Fibroblast of skin of abdomen (primary cell): ENCODE measurements around the gene GLI3. TPM values are rescaled to one million over a fixed set of nuclear protein-coding genes. Genes with fewer than 3 reads are reported as not detected.

ENCODE experiments used
- DNase-seq: peaks from one replicate; pipeline ENCODE4 v3.0.0-alpha.2; 2013
- polyA plus RNA-seq, 2 experiments: library from polyadenylated mRNA; unstranded; fragments of 120-200 nt; gene quantifications; one replicate each; pipeline ENCODE4 v1.2.1, GENCODE V29; 2013; ENCODE audit not compliant: insufficient read length in 2 of 2

GLI3 gene
- 28.6 TPM for polyA plus RNA-seq (2013, experiment 1 of 2; ENCODE audit: insufficient read length)
- 26.6 TPM for polyA plus RNA-seq (2013, experiment 2 of 2; ENCODE audit: insufficient read length)

DNA sequence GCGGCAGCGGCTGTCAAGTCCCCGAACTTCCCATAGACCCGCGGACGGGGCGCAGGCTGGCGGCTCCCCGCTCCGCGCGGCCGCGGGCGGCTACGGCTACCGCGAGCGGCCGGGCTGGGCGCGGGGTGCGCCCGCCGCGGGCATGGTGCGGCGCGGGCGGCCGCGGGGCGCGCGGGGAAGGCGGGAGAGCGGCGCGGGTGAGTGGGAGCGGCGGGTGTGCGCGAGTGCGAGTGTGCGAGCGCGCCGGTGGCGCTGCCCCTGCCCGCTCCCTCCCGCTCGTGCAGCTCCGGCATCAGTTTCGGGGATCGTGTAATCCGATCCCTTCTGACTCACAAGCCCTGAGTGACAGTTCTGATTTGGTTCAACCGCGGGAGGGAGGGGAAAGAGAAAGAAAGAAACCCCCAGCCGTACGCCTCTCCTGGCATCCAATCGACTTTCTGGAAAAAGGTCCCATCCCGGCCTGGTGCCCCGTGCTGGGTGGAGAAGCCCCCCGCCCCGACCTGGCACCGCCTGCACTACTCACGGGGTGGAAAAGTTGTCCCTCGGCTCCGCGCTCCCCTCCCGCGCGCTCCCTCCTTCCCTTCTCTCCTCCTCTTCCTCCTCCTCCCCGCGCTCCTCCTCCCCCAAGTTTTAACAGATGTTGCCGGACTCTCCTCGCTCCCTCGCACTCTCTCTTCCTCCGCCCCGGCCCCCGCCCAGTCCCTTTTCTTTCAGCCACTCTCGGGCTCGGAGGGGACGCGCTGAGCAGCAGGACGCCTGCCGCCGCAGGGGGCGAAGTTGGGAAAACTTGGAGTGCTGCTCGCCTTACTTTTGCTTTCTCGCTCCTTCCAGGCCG is at the start of gene GLI3:
GLI3 (minus strand) TSS at position 234 of the 835 bp plus-strand sequence. CDS start 13,956 bp downstream, outside the sequence.
- DNase-seq = peak; percentile 96

DNA sequence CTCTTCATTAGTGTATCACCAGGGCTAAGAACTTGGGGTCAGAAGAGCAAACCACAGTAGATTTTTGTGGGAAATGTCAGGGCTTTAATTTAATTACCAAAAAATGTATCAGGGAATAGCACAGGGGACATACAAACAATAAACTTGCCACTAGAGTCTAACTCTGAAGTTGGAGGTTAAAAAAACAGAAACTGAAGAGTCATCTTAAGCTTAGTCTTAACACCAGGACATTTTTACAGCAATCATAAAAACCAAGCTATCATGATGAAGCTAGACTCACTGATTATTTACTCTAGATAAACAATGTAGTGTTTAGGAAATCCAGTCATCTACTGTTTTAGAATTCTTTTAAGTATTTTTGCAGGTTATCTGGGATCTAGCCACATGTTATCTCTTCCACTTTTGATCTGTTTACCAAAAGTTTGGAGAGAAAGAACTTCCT is 48.4 kb upstream of the GLI3 start:
- no peak for DNase-seq

DNA sequence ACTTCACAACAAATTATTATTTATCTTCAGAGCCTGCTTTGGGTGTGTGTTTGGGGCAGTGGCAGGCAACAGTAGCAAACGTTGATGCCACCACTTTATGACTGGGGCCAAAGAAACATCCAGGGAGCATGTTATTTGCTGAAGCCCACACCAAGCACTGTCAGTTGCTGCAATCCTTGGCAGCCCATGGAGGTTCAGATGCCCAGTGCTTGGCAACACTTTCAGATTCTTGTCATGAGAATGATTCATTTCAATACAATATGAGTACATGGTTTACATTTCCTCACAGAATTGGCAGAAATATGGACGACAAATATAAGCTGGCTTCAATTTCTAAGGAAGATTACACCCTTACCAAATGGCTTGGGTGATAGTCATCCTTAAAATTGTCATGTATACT is 46.5 kb upstream of the GLI3 start:
- no peak for DNase-seq

DNA sequence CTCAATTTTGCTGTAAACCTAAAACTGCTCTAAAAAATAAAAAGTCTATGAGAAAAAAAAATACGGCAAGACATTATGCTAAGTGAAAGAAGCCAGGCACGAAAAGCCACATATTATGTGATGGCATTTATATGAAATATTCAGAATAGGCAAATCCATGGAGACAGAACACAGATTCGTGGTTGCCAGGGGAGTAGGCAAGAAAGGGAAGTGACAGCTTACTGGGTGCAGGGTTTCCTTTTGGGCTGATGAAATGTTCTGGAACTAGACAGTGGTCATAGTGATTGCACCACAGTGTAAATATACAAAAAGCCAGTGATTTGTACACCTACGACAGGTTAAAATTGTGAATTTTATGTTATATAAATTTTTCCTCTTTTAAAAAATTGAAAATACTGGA is 41.3 kb upstream of the GLI3 start:
- DNase-seq = no peak

DNA sequence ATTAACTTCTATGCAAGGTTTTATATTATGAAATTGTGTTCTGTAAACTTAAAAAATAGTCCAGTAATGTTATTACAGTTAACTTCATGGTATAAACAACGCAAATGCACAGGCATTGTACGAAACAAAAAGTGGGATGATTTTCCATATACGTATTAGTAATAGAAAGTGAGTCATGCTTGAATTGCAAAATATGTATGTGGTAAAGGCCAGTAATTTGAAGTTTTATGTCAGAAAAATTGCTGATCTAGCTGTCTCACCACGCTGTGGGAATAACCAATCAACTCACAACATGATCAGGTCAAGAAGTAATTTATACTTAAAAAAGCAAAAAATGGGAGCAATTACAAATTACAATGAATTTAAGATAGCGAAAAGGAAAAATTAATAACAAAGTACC is 37.0 kb upstream of the GLI3 start:
- DNase-seq = peak; percentile 65

DNA sequence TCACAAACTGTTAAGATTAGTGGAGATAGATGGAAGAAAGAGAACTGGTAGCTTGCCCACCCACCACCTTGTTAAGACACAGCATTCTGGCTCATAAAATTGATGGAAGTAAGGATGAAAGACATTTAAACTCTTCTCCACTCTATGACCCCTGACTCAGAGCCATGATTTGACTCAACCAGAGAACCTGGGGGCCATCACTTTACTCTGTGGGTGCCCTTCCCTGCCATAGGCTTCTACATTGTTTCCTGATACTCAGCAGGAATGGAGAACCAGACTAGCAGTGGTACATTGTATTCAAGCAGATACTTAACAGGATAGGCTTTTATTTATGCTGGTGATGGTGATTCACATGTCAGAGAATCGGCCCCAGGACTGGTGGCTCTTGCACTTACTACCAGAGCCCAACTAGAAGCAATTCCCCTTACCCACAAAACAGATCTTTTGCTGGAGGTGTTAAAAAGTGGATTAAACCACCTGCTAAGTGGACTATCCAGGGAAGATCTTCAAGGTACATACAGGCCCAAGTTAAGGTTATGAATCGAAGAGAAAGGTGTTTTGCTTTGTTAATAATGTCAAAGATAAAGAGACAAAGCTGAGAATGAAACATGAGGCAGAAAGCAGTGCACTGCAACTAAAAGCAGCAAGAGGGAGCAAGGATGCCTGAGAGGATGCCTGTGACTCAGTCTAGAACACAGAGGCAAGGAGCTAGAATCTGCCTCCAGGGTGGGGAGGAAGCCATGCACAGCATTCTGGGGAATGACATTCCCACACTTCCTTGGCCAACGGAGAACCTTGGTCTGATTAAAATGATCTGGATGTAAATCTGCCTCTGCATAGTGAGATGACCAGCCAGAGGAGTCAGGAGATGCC is 36.0 kb upstream of the GLI3 start:
- peak; percentile 64 for DNase-seq

DNA sequence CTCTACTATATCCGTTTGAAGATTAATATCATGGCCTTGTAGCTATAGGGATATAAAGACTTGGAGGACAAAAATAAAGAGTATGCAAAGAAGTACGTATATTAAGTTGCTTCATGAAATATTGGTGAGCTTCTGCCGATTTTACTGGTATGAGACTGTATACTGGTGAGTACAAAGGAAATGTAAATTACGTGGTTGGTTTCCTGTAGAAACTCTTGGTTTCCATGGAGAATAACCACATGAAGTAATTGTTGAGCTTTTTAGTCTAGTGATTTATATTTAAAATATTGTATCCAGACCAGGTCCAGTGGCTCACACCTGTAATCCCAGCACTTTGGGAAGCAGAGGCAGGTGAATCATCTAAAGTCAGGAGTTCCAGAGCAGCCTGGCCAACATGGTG is 32.2 kb upstream of the GLI3 start:
- no peak for DNase-seq

DNA sequence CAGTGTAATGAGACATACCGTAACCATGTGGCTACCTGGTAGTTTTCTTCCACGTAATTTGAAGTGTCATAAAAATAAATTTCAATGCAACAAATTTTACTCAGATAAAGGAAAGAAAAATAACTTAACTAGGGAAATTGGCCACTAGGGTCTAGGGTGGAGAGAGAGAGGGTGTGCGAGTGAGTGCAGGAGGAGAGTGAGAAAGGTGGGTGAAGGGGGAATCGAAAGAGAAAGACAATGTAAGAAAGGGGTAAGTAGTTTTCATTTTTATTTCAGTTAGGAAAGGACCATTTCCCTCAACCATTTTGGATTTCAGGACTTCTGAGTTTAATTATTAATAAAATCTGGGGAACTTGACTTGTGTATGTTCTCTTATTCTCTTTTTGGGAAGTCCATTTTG is 27.7 kb upstream of the GLI3 start:
- DNase-seq = no peak

DNA sequence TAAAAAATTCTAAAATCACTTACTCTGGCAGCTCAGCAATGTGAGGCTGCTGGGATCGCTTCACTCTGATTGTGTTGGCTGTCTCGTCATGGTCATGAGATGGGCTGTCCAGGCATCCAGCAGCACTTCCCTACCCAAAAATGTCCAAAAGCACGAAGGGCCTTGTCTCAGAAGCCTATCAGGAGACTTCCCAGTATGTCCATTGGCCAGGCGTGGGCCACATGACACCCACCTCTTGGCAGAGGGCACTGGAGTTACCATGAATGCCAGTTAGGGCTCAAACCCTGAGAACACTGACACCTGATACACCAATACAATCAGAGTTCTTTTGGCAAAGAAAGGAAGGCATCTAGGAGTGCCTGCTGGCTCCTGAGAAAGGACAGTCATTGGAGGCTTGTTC is 27.0 kb upstream of the GLI3 start:
- DNase-seq = no peak

DNA sequence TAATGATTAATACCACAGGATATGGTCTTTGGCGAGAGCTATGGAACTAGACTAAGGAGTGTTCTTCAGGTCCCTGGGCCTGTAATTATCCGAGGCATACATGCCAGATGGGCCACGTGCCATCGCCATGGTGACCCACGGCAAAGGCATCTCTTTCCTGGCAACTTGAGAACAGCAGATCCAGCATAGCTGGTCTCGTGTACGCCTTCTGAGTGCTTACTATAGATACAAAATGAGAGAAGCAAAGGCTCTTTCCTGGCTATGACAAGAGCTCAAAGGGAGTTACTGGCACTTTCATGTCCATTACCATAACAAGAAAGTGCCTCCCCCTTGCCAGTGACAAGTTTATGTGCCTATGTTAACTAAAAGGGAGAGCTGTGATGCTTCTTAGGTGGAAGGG is 26.0 kb upstream of the GLI3 start:
- DNase-seq = peak; percentile 86

DNA sequence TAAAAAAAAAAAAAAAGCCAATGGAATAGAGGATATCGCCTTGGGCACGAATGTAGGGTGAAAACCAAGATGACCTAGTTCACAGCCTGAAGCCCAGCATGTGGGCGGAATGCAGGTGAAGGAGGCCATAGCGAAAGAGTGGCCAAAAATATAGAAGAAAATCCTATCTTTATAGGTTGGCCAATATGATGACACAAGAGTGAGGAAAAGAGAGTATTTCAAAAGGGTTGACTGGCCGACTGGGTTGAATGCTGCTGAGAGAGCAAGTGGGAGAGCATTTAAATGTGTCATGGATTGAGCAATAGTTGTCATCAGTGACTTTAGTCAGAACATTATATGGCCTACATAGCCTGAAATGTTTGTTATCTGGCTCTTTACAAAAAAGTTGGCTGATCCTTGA is 17.2 kb upstream of the GLI3 start:
- DNase-seq = peak; percentile 63

DNA sequence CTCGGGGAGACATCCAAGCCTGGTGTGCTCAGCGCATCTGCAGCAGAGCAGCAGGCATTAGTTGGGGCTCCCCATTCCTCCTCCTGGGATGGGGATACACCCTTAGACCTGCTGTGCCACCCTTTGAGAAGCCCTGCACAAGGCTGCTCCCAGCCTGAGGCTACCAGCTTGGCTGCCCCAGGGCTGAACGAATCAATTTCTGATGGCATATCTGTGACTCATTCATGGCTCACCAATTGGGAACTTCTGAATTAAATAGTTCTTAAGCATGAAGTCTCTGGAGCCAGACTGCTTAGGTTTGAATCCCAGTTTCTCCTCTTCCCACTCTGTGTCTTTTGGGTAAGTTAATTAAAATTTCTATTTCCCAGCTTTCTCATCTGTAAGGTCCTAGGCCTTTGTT is 16.3 kb upstream of the GLI3 start:
- no peak for DNase-seq

DNA sequence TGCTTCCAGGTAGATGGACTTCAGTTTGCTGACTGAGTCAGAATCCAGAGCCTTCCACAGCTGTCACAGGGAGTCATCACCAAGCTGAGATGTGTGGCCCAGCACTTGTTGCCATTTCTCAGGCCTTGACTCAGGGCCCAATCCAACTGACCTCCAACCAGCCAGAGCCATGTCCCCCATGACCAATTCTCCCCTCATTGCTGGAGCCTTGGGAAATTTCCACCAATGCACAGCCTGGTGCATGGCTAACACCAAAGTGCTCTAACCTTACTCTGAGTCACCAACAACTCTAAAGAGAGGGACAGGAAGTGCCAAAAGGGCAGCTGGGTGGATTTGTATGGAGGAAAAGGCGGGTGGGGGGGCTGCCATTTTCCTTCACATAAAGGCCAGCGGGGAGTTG is 13.4 kb upstream of the GLI3 start:
- no peak for DNase-seq

DNA sequence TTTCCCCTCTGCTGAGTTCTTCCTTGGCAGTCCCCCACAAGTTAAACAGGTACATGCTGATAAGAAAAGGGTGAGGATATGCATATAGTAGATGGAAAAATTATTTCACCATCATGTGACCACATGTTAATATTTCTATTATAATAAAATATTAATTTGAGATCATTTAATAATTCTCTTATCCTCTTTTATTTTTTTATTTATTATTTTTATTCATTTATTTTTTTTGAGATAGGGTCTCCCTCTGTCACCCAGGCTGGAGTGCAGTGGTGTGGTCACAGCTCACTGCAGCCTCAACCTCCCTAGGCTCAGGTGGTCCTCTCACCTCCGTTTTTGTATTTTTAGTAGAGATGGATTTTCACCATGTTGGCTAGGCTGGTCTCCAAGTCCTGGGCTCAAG is 11.6 kb upstream of the GLI3 start:
- no peak for DNase-seq

DNA sequence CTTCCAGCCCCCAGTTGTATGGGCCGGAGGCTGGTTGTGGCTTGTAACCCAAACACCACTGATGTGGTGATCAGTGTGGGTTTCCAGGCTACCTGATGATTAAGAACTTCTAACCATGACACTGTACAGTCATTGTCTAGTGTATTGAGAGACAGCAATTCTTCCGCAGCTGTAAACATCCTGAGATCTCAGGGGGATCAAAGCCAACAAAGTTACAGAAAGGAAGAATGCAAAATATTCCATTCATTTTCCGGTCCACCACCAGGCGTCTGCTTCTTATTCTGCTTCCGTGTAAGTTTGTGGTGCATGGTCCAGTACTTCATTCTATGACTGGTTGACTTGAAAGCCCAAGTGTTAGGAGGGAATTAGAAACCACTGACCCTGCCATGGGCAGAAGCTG is 10.3 kb upstream of the GLI3 start:
- peak; percentile 89 for DNase-seq

DNA sequence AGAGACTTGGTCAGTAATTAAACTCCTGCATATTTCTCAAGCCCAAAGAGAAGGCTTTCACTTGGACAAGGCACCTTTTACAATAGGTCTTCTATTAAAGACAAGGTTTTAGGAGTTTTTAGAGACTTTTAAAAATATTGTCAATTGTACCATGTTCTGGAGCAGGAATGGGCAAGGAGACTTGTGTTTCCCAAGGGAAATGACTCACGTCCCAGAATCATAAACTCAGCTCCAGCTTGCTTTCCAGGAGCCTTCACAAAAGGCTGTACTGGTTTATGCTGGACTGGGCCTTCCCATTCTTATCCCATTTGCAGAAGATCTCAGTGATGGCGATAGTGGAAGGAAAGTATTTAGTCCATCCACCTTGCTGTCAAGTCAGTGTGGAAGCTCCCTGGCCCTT is 7.8 kb upstream of the GLI3 start:
- DNase-seq = peak; percentile 74

DNA sequence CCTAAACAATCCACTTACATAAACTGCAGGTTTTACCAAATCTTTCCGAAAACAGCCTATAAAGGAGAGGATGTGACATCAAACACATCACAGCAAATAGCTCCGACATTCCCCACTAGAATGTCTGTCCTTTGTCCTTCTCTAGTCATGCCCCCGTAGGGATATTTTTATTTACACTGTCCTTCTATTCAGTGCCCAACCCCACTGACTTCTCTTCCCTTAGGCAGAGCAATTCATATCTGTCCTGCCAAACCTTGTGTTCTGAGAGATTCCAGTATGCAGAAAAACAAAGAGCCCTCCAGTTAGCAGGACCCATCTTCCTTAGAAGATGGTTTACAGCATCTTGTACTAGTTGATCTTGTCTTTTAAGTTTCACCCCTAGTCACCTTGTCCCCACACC is 5.4 kb upstream of the GLI3 start:
- DNase-seq = no peak

DNA sequence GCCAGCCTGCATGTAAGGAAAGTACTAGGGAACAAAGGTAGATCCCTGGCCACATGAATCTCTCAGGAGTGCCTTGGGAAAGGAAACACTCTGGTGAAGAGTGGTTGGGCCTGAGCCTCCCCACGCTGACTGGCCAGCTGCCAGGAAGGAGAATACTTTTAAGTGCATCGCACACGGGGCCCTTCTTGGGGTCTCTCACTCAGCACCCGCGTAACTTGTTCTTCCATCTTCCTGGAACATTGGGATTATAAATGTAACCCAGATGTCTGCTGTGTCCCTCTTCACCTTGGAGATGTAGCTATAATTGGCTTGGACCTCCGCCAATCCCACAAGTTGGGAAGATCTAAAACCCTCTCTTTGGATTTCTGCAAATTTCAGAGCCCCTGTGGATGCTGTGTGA is 4.4 kb upstream of the GLI3 start:
- no peak for DNase-seq

DNA sequence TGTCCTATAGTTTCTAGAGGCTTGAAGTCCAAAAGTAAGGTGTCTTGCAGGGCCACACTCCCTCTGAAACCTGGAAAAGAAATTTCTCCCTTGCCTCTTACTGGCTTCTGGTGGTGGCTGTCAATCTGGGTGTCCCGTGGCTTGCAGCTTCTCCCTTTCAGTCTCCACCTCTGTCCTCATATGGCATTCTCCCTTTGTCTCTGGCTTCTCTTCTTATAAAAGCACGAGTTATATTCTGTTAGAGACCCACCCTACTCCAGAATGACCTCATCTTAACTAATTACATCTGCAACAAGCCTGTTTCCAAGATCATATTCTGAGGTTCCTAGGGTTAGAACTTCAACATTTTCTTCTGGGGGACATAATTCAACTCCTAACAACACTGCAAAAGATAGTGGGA is 3.4 kb upstream of the GLI3 start:
- DNase-seq = no peak

DNA sequence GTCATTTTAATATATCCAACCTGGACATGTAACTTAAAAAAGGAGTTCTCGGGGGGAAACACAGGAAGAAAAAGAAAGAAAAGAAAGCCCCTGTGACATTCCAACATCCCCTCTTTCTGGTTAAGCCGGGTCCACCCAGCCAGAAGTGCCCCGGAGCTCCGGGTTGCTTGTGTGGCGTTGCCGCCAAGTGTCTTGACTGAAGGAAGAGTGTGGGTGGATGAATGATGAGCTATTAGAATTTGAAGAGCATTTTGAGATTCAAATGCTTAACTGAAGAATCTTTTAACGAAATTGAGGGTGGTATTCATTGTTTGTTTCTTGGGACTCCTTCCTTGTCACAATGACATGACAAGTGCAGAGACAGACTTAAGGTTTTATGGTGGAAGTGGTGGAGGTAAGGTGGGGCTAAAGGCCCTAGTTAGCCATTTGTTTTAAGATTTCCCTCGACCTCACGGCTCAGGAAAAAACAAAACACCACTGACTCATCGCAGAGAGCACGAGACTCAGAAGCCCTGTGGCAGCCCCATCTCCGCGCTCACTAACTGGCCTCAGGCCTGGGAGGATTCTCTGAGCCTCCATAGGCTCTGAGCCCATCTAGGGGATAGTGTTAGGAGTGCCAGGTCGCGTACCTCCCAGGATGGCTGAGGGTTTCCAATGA is 1.8 kb upstream of the GLI3 start:
- peak; percentile 57 for DNase-seq

DNA sequence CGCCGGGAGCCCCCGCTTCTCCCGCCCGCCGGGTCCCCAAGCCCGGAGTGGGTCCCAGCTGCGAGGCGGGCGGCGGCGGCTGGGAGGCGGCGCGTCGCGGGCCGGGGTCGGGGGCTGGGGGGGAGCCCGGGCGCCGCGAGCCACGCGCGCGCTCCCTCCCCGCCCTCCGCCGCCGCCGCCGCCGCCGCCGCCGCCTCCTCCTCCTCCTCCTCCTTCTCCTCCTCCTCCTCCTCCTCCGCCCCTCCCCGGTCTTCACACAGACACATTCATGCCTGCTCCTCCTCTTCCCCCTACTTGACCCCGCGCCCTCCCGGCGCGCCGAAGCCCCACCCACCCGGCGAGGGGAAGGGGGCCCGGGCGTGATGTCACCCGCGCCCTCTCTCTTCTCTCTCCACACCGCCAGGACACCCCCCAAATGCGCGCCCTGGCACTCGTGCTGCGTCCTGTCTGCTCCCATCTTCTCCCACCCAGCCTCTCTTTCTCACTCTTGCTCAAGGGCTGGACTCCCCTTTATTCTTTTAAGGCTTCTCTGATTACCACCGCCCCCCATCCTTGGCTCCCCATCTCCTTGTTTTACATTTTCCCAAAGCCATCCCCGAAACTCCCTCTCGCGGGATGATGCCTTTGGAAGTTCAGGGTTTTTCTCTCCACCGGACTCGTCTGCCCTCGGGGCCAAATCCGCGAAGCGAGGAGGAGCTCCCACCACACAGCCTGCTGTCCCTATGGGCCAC is 967 bp upstream of the GLI3 start:
- peak; percentile 83 for DNase-seq

DNA sequence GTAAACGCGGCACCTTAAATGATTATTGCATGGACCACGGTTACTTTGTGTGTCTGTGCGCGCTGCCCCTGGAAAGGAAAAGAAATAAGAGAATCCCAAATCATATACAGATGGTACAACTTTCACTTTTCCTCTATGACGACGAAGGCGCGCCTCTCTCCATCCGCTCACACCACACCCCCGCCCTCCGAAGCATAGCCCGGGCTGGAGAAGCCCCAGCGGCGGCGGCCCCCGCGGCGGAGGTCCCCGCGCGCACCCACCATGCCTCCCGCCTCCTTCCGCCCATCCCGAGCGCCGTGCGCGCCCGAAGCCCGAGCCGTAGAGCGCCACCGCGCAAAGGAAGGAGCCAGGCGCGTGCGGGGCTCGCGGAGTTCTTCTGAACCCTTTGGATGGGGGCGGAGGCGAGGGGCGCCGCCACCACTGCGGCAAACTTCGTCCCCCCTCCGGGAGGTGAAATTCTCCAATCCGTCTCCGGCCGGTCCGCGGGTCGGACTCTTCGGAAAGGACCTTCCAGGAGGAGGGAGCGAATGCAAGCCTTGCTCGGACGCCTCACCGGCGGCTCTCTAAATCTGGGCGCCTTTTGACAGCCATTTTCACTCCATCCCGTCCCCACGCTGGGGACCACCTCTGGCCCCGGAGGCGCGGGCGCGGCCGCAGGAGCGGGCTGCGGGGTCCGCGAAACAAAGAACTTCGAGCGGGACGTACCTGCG is 588 bp downstream of the GLI3 start:
- peak; percentile 77 for DNase-seq
